Chondrocyte (in vitro differentiated cells): ENCODE data around the gene NOTCH1. TPM values are rescaled to one million over a fixed set of nuclear protein-coding genes. Genes with fewer than 3 reads are reported as not detected.

ENCODE experiments used
- DNase-seq: peaks from one replicate; pipeline ENCODE4 v3.0.0; 2021; ENCODE audit warnings: mixed read lengths, low spot score
- H3K27ac Mint-ChIP-seq: one replicate; pipeline ENCODE4 v1.8.0; 2021; ENCODE audit warnings: mild to moderate bottlenecking, moderate library complexity, mixed read lengths; ENCODE audit not compliant: unreplicated experiment
- H3K27me3 Mint-ChIP-seq: 2 replicates; pipeline ENCODE4 v1.8.0; 2021; ENCODE audit warnings: low read depth, mixed read lengths
- H3K36me3 Mint-ChIP-seq: 2 replicates; pipeline ENCODE4 v1.8.0; 2021; ENCODE audit warnings: low read depth, mixed read lengths
- H3K4me1 Mint-ChIP-seq: 2 replicates; pipeline ENCODE4 v1.8.0; 2021; ENCODE audit warnings: low read depth, mild to moderate bottlenecking, mixed read lengths
- H3K4me3 Mint-ChIP-seq: one replicate; pipeline ENCODE4 v1.8.0; 2021; ENCODE audit warnings: mild to moderate bottlenecking, moderate library complexity, mixed read lengths; ENCODE audit not compliant: unreplicated experiment
- H3K9me3 Mint-ChIP-seq: 2 replicates; pipeline ENCODE4 v1.8.0; 2021; ENCODE audit warnings: low read depth, mixed read lengths
- total RNA-seq: library from RNA; stranded (reverse); gene quantifications from 3 replicates; pipeline ENCODE4 v1.2.1, GENCODE V29; 2021
- TF ChIP-seq, protein P1 (sequence below): fragments of 200-600 bp; sonication (generic); IDR thresholded peaks from 2 replicates; pipeline ENCODE4 v1.5.0; 2021; ENCODE audit warnings: antibody characterized with exemption, mild to moderate bottlenecking, moderate library complexity

NOTCH1 gene
- total RNA-seq, 1 donor from 2014 or later = 28.7 TPM

DNA sequence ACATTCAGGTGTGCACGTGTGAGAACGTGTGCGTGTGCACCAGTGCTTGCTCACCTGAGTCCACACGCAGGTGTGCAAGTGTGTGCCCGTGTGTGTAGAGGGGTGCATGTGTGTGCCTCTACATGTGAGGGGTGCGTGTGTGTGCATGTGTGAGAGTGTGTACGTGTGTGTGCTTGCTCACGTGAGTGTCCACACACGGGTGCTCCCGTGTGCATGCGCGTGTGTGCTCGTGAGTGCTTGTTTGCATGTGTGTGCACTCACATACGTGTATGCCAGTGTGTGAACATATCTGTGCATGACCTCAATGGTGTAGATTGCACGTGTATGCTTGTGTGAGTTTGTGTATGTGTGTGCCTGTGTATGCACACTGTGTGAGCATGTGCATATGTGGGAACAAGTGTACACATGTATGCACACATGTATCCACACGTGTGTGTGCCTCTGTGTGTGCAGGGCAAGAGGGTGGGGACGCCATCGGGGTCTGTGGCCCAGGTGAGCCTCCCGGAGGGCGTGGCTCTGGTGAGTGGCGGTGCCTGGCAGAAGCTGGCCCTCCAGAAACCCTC, 40.6 kb upstream of the NOTCH1 start:
- Mint-ChIP-seq H3K27ac (no peak overlapping the region), H3K4me1 (peaks cover 12% of the 10 kb centered on the region), H3K4me3 (no peak overlapping the region), H3K27me3 (no peaks in the 10 kb centered on the region), H3K9me3 (no peaks in the 10 kb centered on the region), H3K36me3 (no peaks in the 10 kb centered on the region)
- DNase-seq = no peak
- TF ChIP-seq, protein P1, sequence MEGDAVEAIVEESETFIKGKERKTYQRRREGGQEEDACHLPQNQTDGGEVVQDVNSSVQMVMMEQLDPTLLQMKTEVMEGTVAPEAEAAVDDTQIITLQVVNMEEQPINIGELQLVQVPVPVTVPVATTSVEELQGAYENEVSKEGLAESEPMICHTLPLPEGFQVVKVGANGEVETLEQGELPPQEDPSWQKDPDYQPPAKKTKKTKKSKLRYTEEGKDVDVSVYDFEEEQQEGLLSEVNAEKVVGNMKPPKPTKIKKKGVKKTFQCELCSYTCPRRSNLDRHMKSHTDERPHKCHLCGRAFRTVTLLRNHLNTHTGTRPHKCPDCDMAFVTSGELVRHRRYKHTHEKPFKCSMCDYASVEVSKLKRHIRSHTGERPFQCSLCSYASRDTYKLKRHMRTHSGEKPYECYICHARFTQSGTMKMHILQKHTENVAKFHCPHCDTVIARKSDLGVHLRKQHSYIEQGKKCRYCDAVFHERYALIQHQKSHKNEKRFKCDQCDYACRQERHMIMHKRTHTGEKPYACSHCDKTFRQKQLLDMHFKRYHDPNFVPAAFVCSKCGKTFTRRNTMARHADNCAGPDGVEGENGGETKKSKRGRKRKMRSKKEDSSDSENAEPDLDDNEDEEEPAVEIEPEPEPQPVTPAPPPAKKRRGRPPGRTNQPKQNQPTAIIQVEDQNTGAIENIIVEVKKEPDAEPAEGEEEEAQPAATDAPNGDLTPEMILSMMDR = no peak

- Mint-ChIP-seq H3K27me3 (no peaks in the 10 kb centered on the region), H3K4me3 (no peak overlapping the region), H3K27ac (no peak overlapping the region), H3K4me1 (peaks cover 12% of the 10 kb centered on the region), H3K36me3 (no peaks in the 10 kb centered on the region), H3K9me3 (no peaks in the 10 kb centered on the region)
- TF ChIP-seq, protein P1 = no peak
- no peak for DNase-seq
These were observed 39.8 kb upstream of the NOTCH1 start for GRCh38 chr9:136585531-136586120.

DNA sequence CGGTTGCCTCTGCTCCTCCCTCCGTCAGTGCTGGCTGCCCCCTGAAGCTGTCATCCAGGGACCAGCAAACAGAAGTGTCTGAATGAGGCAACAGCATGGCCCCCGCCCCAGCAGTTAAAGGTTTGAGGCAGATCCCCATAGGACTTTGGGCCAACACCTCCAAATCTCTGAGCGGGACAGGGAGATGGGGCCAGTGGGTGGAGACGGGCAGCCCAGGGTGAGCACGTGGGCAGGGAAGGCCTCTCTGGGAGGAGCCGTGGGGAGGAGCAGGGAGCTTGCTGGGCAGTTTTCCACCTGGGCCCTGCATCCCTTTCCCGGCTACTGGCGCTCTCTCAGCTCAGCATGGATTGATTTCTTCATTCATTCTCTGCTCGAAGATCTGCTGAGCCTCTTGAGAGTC, 39.1 kb upstream of the NOTCH1 start:
- TF ChIP-seq, protein P1 = no peak
- no peaks in the 10 kb centered on the region for H3K27me3 Mint-ChIP-seq
- no peak for DNase-seq
- H3K9me3 Mint-ChIP-seq = no peaks in the 10 kb centered on the region
- H3K4me3 Mint-ChIP-seq = no peak overlapping the region
- H3K36me3 Mint-ChIP-seq = no peaks in the 10 kb centered on the region
- peaks cover 12% of the 10 kb centered on the region for H3K4me1 Mint-ChIP-seq
- H3K27ac Mint-ChIP-seq = no peak overlapping the region

GRCh38 chr9:136584401-136584932, 38.6 kb upstream of the NOTCH1 start:
- H3K36me3 Mint-ChIP-seq = no peaks in the 10 kb centered on the region
- TF ChIP-seq, protein P1 = no peak
- H3K9me3 Mint-ChIP-seq = no peaks in the 10 kb centered on the region
- H3K27ac Mint-ChIP-seq = no peak overlapping the region
- no peaks in the 10 kb centered on the region for H3K27me3 Mint-ChIP-seq
- no peak for DNase-seq
- peaks cover 15% of the 10 kb centered on the region for H3K4me1 Mint-ChIP-seq
- no peak overlapping the region for H3K4me3 Mint-ChIP-seq

DNA sequence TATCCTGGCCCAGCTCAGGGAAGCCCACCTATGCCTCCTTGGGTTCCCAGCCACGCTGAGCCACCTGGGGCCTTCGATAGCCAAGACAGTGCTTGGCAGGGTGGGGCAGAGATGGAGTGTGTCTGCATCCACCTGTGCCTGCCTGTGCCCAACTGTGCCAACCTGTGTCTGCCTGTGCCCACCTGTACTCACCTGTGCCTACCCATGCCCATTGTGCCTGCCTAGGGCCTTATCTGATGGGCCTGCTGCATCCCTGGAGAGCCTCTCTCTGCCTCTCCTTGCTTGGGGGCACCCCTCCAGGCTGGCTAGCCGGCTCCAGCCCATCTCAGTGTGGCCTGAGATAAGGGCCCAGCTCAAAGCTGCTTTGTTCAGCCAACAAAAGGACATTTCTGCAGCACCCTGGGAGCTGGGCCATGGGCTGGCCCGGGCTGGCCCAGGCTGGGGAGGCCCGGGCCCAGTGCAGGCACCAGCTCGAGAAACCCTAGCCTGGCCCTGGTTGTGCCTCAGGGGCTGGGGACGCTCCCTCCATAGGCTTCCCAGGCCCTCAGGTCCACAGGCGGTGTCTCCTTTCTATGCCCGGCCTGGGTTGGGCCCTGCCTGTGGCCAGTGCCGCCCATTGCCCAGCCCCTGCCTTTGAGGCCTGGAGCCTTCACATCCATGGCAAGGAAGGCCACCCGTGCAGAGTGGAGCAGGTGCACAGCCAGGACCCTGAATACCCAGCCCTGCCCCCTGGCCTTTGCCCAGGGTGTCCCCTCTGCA, 37.3 kb upstream of the NOTCH1 start:
- Mint-ChIP-seq H3K27ac (no peak overlapping the region), H3K36me3 (no peaks in the 10 kb centered on the region), H3K9me3 (no peaks in the 10 kb centered on the region), H3K27me3 (no peaks in the 10 kb centered on the region), H3K4me3 (no peak overlapping the region), H3K4me1 (peaks cover 14% of the 10 kb centered on the region)
- DNase-seq = no peak
- TF ChIP-seq, protein P1 = no peak
